Heart left ventricle (tissue), 13 donors: Measurements from ENCODE around the gene ARHGEF17.

Experiments
- CTCF ChIP-seq, 12 donors: fragments of 200-600 bp; sonication (generic) in 4 of 12; IDR thresholded peaks; one replicate each; pipeline versions ENCODE4 v1.5.0 to v1.8.0; 2018 to 2022; ENCODE audit warnings: antibody characterized with exemption in 12 of 12, mild to moderate bottlenecking in 5 of 12
- POLR2A ChIP-seq, 2 donors: fragments of 450-650 bp; IDR thresholded peaks; one replicate each; pipeline ENCODE4 v1.6.1; 2017; ENCODE audit warnings: antibody characterized with exemption in 2 of 2, mild to moderate bottlenecking in 2 of 2, moderate library complexity in 2 of 2
- donor health status: ischemic (EF 13 %, LVEDD 7.1; RV severe dilation, severe dysfunction).
- donor health status: DM: no; HTN: yes; CAD: no.
- donor health status: DM: no; HTN: no; CAD: no.
- donor health status: ischemic (EF 25% LVEDD 6.9; RV normal size, moderate dysfunction).
- donor health status: ischemic (EF 25% LVEDD 5.7; RV mildly dilated, moderate dysfunction).
- donor health status: ischemic (EF 35%, LVEDD 5.7; RV mildly dilated, moderate dysfunction).
- donor health status: nonischemic (EF 11% LVEDD 7.7; RV severe dilation, severe dysfunction).
- donor health status: DM: yes; HTN: yes; CAD: no.
- donor health status: PGD.
- donor health status: ischemic (EF 29% LVEDD 5.4; RV normal size, mild dysfunction).
- donor health status: nonischemic (EF 23%, LVEDD 6.1; RV moderate dilation, normal function).

- TF ChIP-seq CTCF (IDR thresholded peaks at IDR 0.05) (no peak), POLR2A (IDR thresholded peaks at IDR 0.05) (no peak)
Observed at GRCh38 chr11:73367482-73368024, 59.5 kb downstream of the ARHGEF17 start.
